Left renal cortex interstitium (tissue), 4 donors: ENCODE measurements around the gene IGLON5. TPM values are rescaled to one million over a fixed set of nuclear protein-coding genes. Genes with fewer than 3 reads are reported as not detected.

Experiments used
- DNase-seq, 4 donors: peaks; one replicate each; pipeline ENCODE4 v3.0.0-alpha.2; 2013; ENCODE audit warnings: low read depth in 4 of 4, low spot score in 2 of 4, missing footprints in 1 of 4
- polyA plus RNA-seq, 4 donors: library from polyadenylated mRNA; unstranded; fragments of 120-200 nt; gene quantifications; one replicate each; pipeline ENCODE4 v1.2.1, GENCODE V29; 2013; ENCODE audit not compliant: insufficient read length in 4 of 4

Gene IGLON5
- polyA plus RNA-seq = 1 to 10 TPM; 2.9 to 4.5 (median 4.2) TPM

GRCh38 chr19:51311351-51312257 lies at the start of gene IGLON5:
Gene IGLON5, plus strand, starts transcription at chr19:51311644. Its CDS starts 204 bp downstream, at chr19:51311848.
- no peak for DNase-seq

GRCh38 chr19:51263808-51264207 lies 47.6 kb upstream of the IGLON5 start:
- no peak for DNase-seq

- no peak for DNase-seq
Observed at GRCh38 chr19:51271067-51271466, 40.4 kb upstream of the IGLON5 start.

DNA sequence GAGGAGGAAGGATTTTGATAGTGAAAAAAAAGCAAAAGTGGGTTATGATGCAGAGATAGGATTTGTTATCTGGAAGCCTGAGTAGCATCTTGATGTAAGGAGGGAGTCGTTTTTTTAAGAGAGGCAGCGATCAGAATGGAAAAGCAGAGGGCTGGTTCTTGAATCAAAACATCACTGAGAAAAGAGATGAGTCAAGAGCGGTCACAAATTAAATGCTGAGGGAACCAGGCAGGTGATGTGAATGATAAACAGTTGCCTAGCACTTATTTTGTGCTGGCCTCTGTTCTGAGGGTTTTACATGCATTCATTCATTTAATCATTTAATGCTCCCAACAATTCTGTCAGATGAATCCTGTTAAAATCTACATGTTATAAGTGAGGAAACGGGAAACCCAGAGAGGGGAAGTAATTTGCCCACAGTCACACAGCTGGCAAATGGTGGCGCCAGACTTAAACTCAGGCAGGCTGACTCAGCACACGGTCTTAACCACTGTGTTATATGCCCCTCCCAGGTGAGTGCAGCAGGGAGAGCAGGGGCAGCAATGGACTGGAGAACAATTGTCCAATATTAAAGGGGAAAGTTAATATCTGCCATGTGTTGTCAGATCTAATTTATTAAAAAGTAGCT lies 39.1 kb upstream of the IGLON5 start:
- DNase-seq = no peak

DNA sequence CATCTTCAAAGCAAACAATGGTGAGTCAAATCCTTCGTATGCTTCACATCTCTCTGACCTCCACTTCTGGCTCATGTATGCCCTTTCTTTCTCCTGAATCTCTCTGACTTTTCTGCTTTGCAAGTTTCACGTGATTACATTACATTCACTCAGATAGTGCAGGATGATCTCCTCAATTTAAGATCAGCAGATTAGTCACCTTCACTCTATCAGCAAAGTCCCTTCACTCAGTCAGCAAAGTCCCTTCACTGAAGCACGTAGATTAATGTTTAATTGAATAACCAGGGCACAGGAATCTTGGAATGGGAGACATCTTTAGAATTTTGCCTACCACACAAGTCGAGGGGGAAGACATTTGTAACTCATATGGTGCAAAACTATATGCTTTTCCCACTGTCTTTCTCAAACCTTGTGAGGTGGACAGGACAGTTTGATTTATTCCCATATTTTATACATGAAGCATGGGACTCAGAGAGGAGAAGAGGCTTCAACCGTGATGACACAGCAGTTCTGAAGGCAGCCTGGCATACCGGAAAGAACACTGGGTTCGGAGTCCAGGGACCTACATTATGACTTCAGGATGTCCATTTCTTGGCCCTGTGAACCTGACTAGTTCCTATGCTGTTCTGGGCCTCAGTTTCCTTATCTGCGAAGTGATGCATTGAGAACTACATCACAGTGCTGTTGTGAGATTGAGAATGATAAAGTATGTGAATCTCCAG lies 37.2 kb upstream of the IGLON5 start:
- DNase-seq = no peak

DNA sequence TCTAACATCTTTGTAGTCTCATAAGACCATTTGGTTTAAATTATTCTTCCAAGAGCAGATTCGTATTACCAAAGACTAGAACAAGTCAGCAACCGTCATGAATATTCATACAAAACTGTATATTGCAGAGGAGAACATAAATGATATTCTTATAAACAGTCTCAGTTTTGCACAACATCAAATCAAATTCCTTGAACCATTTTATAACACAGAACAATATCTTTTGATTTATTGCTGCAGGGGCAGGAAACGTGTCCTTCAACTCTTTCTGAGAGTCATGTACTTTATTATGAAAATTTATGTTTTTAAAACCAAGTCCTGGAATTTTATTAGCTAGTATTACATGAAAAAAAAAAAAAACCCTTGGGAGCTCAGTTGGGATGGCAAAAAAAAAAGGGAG lies 34.3 kb upstream of the IGLON5 start:
- DNase-seq = no peak

- DNase-seq = no peak
Observed at GRCh38 chr19:51282335-51282734, 29.1 kb upstream of the IGLON5 start.

GRCh38 chr19:51285682-51286081 lies 25.8 kb upstream of the IGLON5 start:
- no peak for DNase-seq

- DNase-seq = no peak
Observed at GRCh38 chr19:51289635-51290034, 21.8 kb upstream of the IGLON5 start.

DNA sequence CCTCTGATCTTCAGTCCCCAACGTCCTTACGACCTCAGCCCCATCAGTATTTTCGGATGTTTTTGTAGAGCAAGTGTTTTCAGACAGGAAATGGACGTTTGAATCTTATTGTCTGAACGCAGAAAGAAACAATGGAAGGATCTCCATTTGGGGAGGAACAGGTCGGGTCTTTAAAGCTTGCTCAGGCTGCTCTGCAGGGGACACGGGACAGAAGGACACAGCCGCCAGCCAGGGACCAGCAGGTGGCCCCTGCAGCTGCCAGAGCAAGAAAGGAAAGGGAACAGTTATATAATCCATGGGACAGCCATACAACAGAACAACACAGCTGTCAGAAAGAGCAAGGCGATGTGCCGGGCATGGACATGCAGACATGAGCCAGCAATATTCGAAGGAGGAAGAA lies 18.5 kb upstream of the IGLON5 start:
- DNase-seq = no peak

GRCh38 chr19:51293571-51294210 lies 17.8 kb upstream of the IGLON5 start:
- DNase-seq = no peak

DNA sequence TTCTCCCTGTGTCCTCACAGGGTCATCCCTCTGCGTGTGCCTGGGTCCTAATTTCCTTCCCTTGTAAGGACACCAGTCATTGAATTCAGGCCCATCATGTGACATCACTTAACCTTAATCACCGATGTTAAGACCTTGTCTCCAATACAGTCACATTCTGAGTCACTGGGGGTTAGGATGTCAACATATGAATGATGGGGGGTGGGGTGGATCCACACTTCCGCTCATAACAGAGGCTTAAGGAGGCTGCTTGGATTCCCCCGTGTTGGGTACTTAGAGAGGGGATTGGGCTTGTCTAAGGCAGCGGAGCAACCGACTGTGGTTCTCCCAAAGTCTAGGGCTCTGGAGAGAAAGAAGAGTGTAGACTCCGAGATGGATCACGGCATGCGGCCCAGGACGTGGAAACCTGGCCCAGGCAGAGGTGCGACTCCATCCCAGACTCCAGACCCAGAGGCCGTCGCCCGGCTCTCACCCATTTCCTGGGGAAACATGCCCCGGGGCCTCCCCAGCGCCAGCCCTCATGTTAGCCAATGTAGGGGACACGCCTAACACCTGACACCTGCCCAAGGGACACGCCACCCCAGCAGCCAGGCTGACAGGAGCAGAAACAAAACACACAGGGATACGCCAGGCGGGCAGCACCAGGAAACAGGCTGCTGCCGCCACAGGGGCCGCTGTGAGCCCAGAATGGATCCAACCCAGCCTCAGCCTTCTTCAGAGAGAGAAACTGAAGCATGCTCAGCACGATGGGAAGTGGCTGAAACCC lies 17.1 kb upstream of the IGLON5 start:
- DNase-seq = no peak

- no peak for DNase-seq
Observed at GRCh38 chr19:51294977-51295375, 16.5 kb upstream of the IGLON5 start.

DNA sequence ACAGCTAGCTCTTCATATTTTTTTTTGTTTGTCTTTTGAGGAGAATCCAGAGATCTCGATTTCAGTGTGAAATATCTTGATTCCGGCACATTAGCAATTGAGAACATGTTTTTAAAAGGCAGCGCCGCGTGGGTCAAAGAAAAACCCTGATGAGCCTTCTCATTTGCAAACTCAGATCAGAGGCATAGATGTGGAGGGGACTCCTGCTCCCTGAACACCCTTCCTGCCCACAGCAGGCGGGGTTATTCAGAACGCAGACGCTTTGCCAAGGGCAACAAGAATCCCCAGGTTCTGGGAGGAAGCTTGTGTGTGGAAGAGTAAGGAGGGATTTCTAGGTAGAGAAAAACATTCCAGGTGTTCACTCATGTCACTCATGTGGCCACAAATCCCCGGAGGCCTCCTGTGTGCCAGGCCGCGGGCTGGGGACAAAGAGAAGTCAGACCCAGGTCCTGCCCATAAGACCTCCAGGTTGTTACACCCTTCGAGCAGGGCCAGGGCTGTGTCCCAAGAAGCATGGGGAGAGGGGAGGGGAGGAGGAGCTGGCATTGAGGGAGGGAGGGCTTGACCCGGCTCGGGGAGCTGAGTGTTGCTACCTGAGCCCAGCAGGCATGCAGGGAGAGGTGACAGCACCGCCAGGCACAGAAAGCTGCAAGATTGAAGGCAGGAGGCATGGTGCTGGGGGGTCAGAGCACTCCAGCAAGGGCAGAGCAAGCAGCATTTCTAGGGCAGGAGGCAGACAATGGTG lies 15.9 kb upstream of the IGLON5 start:
- no peak for DNase-seq

- DNase-seq = no peak
Observed at GRCh38 chr19:51296336-51297093, 14.9 kb upstream of the IGLON5 start.

- DNase-seq = no peak
Observed at GRCh38 chr19:51297406-51297805, 14.0 kb upstream of the IGLON5 start.

DNA sequence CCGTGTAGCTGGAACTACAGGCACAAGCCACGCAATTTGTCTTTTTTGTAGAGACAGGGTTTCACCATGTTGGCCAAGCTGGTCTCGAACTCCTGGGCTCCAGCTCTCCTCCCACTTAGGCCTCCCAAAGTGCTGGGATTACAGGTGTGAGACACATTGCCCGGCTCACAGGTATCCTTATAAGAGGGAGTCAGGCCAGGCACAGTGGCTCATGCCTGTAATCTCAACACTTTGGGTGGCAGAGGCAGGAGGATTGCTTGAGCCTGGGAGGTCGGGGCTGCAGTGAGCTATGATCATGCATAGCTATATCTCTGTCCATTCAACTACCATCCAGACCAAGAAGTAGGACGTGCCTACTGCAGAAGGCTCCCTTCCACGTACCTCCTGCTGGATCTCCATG lies 10.2 kb upstream of the IGLON5 start:
- DNase-seq = no peak

DNA sequence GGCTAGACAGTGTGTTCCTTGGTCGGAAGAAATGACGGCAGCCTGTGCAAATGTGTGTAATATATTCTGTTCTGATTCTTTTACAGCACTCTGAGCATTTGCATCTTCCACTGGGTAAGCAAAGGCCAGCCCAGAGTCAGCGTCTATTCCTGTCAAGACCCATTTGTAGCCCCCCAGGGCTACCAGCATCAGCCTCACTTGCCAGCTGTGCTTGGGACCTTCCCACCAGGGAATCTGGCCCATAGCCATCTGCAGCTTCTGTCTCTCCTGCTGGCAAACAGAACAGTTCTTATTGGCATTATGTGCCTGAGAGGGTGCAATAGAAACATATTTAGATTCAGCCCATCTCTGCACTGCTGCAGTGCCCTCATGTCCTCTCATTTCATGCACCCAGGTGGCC lies 6.0 kb upstream of the IGLON5 start:
- no peak for DNase-seq

GRCh38 chr19:51316688-51317087 lies 5.2 kb downstream of the IGLON5 start:
- DNase-seq = no peak
